GM21825 (cell line): ENCODE data around the gene MEMO1.
"Not testable (repeated sequence)": the region's sequence is repeated elsewhere in the genome, so short reads cannot be mapped to it uniquely, and the experiment has no call there.

ENCODE experiments used
- ATAC-seq: cut with Tn5 transposase; IDR thresholded peaks from one replicate; pipeline ENCODE4 v1.9.1; 2021; ENCODE audit warnings: mild to moderate bottlenecking, moderate library complexity; ENCODE audit not compliant: unreplicated experiment

The MEMO1 gene

GRCh38 chr2:31958140-31958717 lies 52.6 kb downstream of the MEMO1 start:
- ATAC-seq: no peak

- no peak for ATAC-seq
Observed at GRCh38 chr2:31957354-31958139, 53.3 kb downstream of the MEMO1 start.

DNA sequence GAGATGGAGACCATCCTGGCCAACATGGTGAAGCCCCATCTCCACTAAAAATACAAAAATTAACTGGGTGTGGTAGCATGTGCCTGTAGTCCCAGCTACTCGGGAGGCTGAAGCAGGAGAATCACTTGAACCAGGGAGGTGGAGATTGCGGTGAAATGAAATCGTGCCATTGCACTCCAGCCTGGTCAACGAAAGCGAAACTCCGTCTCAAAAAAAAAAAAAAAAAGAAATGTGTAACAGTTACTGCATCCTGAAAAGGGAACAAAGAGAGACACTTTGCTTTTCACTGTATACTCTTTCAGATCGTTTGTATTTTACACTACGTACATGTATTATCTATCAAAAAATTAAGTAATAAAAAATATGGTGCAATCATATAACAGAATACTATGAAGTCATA lies 53.9 kb downstream of the MEMO1 start:
- not testable (repeated sequence) for ATAC-seq

DNA sequence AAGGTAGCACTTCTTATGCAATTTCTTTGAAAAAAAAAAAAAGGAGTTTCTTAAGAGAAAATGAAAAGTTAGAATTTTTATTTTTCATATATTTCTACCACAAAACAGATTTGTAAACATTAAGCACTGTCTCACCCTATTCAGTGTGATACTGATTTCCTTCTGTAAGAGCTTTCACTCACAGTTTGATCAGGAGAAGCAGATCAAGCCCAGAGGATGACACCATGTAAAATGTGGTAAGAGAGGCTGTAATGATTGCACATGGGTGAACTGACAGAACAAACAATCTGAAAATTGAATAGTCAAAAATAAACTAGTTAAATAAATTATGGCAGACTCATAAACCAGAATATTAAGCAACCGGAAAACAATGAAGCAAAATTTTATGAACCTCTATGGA lies 54.5 kb downstream of the MEMO1 start:
- no peak for ATAC-seq

GRCh38 chr2:31953095-31953494 lies 57.7 kb downstream of the MEMO1 start:
- not testable (repeated sequence) for ATAC-seq

GRCh38 chr2:31950946-31951562 lies 59.8 kb downstream of the MEMO1 start:
- ATAC-seq: no peak

DNA sequence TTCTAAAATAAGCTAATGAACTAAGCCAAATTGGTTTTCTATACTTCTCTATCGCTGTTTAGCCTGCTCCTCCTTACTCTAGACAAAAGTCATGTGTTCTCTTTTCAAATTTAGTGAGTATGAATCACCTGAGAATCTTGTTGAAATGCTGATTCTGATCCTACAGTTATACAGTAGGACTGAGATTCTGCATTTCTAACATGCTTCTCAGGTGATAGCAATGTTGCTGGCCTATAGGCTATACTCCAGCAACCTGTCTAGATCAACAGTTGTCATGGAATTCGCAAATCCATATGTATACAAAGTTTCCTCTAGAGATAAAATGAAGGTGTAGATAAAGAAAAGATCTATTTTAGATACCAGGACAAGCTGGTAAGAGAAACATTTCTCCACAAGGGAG lies 62.9 kb downstream of the MEMO1 start:
- no peak for ATAC-seq

DNA sequence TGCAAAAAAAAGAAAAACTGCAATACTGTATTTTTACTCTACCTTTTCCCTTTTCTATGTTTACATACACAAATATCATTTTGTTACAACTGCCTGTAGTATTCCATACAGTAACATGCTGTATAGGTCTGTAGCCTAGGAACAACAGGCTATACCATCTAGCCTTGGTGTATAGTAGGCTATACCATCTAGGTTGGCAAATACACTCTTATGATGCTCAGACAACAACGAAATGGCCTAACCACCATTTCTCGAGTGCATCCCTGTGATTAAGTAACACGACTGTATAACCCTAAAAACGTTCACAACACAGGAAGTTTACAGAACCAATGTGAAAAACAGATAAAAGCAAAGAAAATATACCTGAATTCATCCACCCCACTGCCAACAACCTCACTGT lies 64.0 kb downstream of the MEMO1 start:
- ATAC-seq: no peak

DNA sequence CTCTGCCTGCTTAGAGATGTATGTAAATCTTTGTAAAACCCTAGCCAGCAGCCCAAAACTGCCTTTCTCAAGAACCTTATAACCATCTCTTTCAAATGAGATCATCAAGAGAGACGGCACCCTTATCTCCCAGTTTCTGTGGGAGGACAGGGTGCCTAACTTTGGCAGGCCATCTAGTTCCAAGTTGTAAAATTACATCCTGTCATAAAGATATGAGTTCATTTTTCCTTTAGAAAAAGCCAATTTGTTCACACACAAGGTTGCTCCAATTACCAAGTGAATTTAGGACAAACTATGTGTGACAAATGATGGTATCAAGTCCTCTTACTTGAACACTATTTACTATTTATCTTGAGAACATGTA lies 65.3 kb downstream of the MEMO1 start:
- ATAC-seq: no peak

DNA sequence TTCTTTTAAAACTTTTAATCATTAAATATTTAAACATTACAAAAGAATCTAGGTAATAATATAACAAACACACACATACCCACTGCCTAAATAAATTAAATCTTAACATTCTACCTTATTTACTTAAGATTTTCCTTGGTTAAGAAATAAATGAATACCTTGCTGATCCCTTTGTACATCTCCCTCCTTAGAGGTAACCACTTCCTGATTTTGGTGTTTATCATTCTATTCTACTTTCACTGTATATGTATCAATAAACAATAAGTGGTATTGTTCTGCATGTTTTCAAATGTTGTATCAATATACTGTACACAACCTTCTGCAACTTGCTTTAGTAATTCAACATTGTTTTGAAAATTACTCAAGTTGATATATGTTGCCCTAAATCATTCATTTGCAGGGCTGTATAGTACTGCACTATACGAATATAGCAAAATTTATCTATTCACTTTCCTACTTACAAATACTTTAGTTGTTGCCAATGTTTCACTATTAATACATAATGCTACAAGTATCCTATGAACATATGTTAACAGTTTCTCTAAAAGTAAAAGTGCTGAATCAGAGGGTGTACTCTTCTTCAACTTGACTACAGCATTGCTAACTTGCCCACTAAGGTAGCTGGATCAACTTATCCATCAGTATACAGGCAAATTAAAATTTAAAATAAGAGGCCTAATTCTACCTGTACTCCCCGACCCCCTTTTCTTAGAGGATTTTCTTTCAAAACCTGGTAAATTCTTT lies 65.8 kb downstream of the MEMO1 start:
- no peak for ATAC-seq

DNA sequence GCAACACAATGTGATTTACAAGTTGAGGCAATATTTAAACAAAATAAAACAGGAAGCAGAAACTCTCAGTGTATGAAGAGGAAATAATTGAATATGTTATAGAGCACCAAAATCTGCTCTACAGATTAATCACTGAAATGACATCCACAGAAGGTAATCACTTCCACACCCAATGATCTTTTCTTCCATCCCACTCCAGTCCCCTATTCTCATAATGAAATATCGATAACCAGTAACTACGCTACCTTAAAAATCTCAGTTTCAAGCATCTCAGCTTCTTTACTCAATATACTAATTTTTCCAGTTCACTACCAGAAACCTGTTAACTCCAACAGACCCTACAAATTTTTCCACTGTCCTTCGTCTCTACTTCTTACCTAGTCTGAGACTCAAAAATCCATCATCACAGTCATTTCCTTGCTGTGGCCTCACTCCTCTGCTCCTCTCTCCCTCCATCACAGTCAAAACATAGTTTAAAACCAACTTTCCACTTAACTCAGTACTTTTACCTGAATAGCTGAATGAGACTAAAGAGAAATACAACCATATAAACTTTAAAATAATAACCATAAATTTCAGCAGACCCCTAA lies 67.1 kb downstream of the MEMO1 start:
- ATAC-seq: no peak

GRCh38 chr2:31940920-31941319 lies 69.9 kb downstream of the MEMO1 start:
- ATAC-seq: no peak

DNA sequence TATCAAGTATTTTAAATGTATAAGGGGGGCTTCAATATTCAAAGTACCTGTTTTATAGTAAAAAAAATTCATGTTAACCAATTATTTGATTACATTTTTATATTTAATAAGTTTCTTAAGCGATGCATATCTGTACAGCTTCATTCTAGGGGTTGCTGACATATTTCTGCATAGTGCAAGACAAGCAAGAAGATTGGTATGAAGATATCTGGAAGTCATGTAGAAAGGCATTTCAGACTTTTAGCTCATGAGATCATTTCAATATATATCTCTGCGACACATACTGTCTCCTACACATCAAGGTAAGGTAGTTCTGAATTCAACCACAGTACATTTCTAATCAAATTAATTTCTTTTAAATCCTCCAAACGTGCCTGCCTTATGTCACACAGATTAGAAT lies 73.1 kb downstream of the MEMO1 start:
- ATAC-seq: no peak

DNA sequence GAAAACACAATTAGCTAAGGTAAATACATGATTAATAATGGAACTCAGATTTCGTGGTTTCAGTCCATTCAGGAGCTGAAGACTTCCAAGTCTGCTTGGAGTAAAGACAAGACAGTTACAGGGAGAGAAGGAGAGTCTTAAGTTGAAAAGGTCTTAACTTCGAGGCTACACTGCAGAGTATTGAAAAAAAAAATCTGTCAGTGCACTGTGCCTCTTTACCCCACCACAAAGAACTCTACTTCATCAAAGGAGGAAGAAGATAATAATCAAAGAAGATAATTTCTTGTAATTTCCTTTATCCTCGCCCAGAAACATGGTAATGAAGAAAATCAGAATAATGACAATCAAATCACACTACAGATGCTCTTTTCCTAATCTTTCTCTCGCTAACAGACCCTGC lies 75.4 kb downstream of the MEMO1 start:
- no peak for ATAC-seq

- no peak for ATAC-seq
Observed at GRCh38 chr2:31933066-31933465, 77.7 kb downstream of the MEMO1 start.

DNA sequence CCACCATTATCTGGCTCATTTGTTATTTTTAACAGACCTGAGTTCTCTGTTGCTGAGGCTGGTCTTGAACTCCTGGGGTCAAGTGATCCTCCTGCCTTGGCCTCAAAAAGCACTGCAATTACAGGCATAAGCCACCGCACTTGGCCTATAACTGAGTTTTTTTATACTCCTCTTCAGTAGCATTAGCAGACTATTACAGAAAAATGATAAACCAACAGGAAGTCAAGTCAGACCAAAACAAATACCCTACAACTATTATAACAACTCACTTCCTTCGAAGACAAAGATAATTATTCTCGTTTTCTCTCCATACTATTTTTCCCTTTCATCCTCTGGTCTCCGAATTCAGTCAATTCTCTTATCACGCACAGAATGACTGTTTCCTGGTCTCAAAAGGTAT lies 78.2 kb downstream of the MEMO1 start:
- ATAC-seq: no peak

DNA sequence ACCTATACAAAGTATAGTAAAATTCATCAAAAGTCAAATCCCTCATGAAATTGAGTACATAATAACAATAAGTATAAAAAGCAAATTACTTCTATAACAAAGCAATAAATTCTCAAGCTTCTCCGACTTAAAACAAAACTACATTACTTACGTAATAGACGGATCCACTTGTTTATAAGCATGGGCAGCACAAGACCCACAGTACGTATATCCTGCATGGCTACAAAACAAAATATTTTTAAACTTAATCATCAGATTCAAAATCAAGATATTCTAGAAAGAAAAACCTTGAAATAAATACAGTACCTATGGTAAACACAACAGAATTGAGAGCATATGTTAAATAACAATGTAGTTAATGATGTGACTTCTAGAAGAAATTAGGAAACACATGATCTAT lies 78.9 kb downstream of the MEMO1 start:
- ATAC-seq: no peak

DNA sequence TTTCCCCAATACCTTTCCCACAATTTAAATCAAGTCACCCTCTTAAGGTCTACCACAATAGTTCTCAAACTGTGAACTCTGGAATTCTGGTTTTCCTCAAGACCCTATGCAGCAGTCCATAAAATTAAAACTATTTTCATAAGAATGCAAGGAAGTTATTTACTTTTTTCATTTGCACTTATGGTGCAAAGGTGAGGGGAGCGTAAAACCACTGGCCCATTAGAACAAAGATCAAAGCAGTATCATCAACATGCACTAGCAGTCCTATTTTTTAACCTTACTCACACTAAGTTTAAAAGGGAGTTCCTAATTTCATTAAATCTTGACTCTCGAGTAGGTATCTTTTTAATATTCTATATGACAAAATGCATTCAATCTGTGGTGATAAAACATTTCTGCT lies 85.3 kb downstream of the MEMO1 start:
- no peak for ATAC-seq

DNA sequence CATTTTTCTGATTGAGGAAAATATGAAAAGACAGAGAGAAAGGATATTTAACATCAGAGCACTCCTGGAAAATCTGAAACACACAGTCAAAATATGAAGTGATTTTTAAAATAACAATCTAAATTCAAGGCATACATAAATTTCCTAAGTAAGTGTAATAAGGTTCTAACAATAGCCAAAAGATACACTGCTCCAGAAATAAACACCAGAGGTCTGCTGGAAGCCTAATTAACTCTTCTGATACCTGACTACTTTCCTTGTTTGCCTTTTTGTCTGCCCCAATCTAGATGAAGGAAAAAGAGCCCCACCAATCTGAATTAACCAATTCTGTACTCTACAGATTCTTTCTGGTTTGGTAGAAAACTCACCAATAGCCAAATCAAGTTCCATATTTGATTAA lies 87.1 kb downstream of the MEMO1 start:
- ATAC-seq: no peak

- ATAC-seq: no peak
Observed at GRCh38 chr2:31922542-31923408, 88.0 kb downstream of the MEMO1 start.
